BJ (cell line): ENCODE results near the gene ABCC11. TPM values are rescaled to one million over a fixed set of nuclear protein-coding genes. Genes with fewer than 3 reads are reported as not detected.

ENCODE experiments used
- CTCF ChIA-PET: fragments of 350-600 bp; formaldehyde crosslinking; extraction: SDS; loops from one replicate; lab custom pipeline; 2021; ENCODE audit warnings: antibody characterized with exemption, inconsistent platforms; lab: Yijun Ruan, JAX
- POLR2A ChIA-PET: fragments of 300-600 bp; sonication (Branson Sonifier 250); formaldehyde crosslinking; extraction: SDS; loops from one replicate; lab custom pipeline; 2021; ENCODE audit warnings: antibody characterized with exemption; lab: Charles Lee
- DNase-seq: peaks from one replicate; pipeline ENCODE4 v3.0.0-alpha.2; 2011; ENCODE audit warnings: low read depth
- H3K27me3 ChIP-seq: 2 replicates; pipeline ENCODE4 v1.6.0; 2011; ENCODE audit warnings: low read length; ENCODE audit not compliant: control insufficient read depth, insufficient read depth
- H3K36me3 ChIP-seq: 2 replicates; pipeline ENCODE4 v1.5.1; 2011; ENCODE audit warnings: low read length; ENCODE audit not compliant: control insufficient read depth, insufficient read depth
- H3K4me3 ChIP-seq: 2 replicates; pipeline ENCODE4 v1.5.1; 2011; ENCODE audit warnings: low read depth, mild to moderate bottlenecking, control low read depth, low read length
- polyA plus RNA-seq: library from polyadenylated mRNA; depleted of rRNA; stranded (reverse); fragments of >200 nt; gene quantifications from 2 replicates; pipeline ENCODE4 v1.2.3, GENCODE V29; 2011; rRNA removed
- TF ChIP-seq, protein P1 (sequence below): IDR thresholded peaks from 2 replicates; pipeline ENCODE4 v1.5.1; 2011; ENCODE audit warnings: low read depth, mild to moderate bottlenecking, control low read depth, inconsistent platforms, low read length, moderate library complexity; ENCODE audit not compliant: insufficient read depth

Gene ABCC11
- polyA plus RNA-seq, 1 experiment, result 0.06 TPM

- Histone ChIP-seq H3K4me3 (no peak overlapping the region), H3K36me3 (no peaks in the 10 kb centered on the region), H3K27me3 (no peaks in the 10 kb centered on the region; the same call in 1 of the 2 replicates)
- TF ChIP-seq, protein P1, sequence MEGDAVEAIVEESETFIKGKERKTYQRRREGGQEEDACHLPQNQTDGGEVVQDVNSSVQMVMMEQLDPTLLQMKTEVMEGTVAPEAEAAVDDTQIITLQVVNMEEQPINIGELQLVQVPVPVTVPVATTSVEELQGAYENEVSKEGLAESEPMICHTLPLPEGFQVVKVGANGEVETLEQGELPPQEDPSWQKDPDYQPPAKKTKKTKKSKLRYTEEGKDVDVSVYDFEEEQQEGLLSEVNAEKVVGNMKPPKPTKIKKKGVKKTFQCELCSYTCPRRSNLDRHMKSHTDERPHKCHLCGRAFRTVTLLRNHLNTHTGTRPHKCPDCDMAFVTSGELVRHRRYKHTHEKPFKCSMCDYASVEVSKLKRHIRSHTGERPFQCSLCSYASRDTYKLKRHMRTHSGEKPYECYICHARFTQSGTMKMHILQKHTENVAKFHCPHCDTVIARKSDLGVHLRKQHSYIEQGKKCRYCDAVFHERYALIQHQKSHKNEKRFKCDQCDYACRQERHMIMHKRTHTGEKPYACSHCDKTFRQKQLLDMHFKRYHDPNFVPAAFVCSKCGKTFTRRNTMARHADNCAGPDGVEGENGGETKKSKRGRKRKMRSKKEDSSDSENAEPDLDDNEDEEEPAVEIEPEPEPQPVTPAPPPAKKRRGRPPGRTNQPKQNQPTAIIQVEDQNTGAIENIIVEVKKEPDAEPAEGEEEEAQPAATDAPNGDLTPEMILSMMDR, result no peak
- DNase-seq, result no peak
- POLR2A ChIA-PET, result no interaction called here
- CTCF ChIA-PET, result interaction anchor here (0.7 to 1.3 kb wide), 4 partner anchors 10 to 250 kb away, joined by 3 to 5 read pairs (median 3); no protein-coding TSS in a partner anchor
Observed at GRCh38 chr16:48118841-48119240, 128.5 kb downstream of the ABCC11 start.

DNA sequence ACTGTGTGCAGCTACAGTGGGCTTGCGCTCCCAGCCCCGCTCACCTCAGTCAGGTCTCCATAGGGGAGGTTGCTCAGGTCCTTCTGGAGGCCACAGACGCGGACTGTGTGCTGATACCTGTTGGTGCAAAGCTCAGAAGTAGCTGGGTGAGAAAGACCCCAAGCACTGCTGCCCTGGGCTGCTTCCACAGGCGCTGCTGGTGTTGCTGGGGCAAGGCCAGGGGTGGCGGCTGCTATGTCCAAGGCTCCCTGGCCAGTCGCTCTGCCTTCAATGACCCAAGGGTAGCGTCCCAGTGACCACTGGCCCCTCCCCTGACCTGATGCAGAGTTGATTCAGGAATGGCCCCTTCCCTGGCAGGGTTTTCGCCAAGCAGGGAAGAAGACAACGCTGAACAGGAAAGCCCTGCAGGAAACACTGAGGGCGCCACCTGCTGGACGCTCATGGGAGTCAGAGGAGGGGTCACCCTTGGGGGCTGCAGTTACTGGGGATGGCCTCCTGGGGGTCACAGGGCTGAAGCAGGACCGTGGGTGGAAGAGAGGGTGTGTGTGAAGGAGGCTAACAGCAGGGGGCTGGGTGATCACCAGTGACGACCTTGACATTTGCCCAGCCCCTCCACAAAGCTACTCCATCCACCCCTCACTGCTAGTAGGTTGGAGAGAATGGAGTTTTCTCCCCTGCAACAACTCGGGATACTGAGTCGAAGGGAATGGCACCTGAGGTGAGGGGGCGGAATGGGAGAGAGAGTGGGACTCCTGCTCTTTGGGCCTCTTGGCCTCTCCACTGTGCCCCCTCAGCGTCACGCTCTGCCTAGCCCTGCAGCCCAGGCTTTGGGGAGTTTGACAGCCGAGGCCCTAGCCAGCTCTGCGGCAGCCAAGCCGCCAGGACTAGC is 129.9 kb downstream of the ABCC11 start:
- ChIA-PET POLR2A (no interaction called here), CTCF (interaction anchor here (0.5 to 2.2 kb wide), 11 partner anchors 8 to 976 kb away, joined by 3 to 8 read pairs (median 3); no protein-coding TSS in a partner anchor)
- Histone ChIP-seq H3K4me3 (no peak overlapping the region), H3K27me3 (no peaks in the 10 kb centered on the region; the same call in 1 of the 2 replicates), H3K36me3 (no peaks in the 10 kb centered on the region)
- DNase-seq, result no peak
- TF ChIP-seq, protein P1, result peak; percentile 67

Other genes with a start within 250 kb of the ABCC11 start
- gene ABCC12, start 91.5 kb downstream of the ABCC11 start, polyA plus RNA-seq, result not detected in 2 replicates
- 34.1 and 47.5 TPM in 2 replicates for gene LONP2, start 3.2 kb downstream of the ABCC11 start, polyA plus RNA-seq
- gene SIAH1, start 137.9 kb upstream of the ABCC11 start, polyA plus RNA-seq, result 11.7 and 18.3 TPM in 2 replicates